AG09309 (cell line): ENCODE results near the gene NFKBIL1.

ENCODE experiments used
- DNase-seq: peaks from one replicate; pipeline ENCODE4 v3.0.0-alpha.2; 2010; ENCODE audit warnings: low read depth
- H3K4me3 ChIP-seq: 2 replicates; pipeline ENCODE4 v1.5.1; 2011; ENCODE audit warnings: mild to moderate bottlenecking, low read depth, low read length, moderate library complexity; ENCODE audit not compliant: control insufficient read depth
- TF ChIP-seq, protein P1 (sequence below): IDR thresholded peaks from 2 replicates; pipeline ENCODE4 v1.5.1; 2011; ENCODE audit warnings: mild to moderate bottlenecking, low read depth, low read length, inconsistent platforms; ENCODE audit not compliant: insufficient read depth, control insufficient read depth; ENCODE audit errors: missing control alignments

The NFKBIL1 gene

DNA sequence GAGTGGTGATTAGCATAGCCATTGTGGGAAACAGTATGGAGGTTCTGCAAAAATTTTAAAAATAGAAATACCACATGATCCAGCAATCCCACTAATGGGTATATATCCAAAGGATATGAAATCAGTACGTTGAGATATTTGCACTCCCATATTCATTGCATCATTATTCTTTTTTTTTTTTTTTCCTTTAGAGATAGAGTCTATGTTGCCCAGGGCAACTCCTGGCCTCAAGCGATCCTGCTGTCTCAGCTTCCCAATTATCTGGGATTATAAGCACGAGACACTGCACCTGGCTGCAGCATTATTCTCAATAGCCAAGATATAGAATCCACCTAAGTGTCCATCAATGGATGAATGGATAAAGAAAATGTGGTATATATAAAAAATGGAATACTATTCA, 25.6 kb upstream of the NFKBIL1 start:
- DNase-seq = no peak
- TF ChIP-seq, protein P1, sequence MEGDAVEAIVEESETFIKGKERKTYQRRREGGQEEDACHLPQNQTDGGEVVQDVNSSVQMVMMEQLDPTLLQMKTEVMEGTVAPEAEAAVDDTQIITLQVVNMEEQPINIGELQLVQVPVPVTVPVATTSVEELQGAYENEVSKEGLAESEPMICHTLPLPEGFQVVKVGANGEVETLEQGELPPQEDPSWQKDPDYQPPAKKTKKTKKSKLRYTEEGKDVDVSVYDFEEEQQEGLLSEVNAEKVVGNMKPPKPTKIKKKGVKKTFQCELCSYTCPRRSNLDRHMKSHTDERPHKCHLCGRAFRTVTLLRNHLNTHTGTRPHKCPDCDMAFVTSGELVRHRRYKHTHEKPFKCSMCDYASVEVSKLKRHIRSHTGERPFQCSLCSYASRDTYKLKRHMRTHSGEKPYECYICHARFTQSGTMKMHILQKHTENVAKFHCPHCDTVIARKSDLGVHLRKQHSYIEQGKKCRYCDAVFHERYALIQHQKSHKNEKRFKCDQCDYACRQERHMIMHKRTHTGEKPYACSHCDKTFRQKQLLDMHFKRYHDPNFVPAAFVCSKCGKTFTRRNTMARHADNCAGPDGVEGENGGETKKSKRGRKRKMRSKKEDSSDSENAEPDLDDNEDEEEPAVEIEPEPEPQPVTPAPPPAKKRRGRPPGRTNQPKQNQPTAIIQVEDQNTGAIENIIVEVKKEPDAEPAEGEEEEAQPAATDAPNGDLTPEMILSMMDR = no peak
- H3K4me3 ChIP-seq = no peak overlapping the region

DNA sequence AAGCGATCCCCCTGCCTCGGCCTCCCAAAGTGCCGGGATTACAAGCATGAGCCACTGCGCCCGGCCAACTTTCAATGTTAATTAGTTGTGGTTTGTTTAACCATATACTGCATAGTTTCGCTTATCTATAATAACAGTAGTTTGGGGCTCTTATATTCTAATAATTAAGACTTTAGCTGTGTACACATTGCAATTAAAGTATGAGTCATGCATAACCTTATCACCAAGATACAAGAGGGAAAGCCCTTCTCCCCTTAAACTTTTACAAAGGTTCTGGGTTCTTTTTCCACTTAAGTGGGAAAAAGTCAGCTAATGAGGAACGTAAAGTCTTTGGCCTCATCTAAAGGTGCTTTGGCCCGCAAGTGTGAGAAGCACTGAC, 21.9 kb upstream of the NFKBIL1 start:
- TF ChIP-seq, protein P1 = no peak
- no peak overlapping the region for H3K4me3 ChIP-seq
- no peak for DNase-seq

DNA sequence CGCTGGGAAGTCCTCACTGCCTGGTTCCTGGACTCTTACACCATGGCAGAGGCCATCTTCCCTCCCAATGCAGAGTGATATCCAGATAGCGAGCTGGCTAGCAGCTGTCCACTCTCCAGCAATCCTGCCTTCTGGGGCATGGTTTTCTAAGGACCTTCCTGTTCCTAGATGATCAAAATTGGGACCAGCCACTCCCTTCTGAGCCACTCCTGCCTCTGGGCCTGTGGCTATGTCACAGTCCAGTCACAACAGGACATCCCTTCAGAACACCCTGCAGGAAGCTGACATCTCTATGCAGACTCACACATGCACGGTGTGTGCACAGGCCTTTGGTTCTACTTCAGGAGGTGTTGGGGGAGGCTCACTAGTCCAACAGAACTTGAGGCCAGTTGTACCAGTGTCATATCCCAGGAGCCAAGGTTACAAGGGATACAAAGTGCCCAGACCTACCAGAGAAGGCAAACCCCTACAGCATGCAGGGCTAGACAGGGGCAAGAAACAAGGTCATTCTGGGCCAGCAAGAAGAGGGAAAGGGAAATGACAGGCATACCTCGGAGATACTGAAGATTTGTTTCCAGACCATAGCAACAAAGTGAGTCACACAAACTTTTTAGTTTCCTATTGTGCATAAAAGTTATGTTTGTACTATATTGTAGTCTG, 21.3 kb upstream of the NFKBIL1 start:
- TF ChIP-seq, protein P1 = no peak
- H3K4me3 ChIP-seq = no peak overlapping the region
- DNase-seq = no peak

DNA sequence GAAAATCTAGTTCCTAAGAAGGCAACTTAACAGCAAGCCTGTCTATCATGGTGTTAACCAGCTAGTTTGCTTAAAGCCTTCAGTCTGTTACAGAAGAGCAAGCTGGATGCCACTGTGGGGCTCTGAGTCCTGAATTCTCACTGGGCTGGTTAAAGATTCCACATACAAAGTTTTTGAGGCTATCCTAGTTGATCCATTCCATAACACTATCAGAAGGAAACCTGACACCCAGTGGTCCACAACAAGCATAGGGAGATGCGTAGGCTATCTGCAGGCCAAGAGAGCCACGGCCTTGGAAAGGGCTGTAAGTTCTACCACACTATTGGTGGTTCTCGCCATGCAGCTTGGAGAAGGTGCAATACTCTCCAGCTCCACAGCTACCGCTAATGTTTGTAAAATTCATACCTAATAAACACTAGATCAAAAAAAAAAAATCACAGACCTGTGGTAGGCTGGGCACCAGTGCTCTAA, 19.1 kb upstream of the NFKBIL1 start:
- H3K4me3 ChIP-seq = no peak overlapping the region
- TF ChIP-seq, protein P1 = no peak
- DNase-seq = no peak

DNA sequence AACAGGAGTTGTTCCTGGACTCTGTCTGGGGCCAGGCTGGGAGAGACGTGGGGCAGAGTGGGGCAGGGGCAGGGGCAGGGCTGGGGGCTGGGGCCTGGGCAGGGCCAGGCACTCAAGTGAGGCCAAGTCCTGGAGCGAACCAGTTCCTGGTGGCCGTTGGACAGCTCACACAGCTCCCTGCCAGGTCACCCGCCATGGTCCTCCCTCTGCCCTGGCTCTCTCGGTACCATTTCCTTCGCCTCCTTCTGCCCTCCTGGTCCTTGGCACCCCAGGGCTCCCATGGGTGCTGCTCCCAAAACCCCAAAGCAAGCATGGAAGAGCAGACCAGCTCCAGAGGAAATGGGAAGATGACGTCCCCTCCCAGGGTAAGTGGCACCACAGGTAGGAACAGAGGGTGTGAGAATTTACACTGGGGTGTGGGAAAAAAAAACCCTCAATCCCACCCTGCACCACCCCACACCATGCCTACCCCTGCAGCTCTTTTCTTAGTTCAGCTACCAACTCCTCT, 18.5 kb upstream of the NFKBIL1 start, which contains the start of gene MCCD1:
MCCD1 (plus strand) TSS at position 142 of the 508 bp plus-strand sequence; CDS start at position 195, 53 bp downstream.
- DNase-seq = no peak
- H3K4me3 ChIP-seq = no peak within 1 kb of the TSS
- TF ChIP-seq, protein P1 = no peak

DNA sequence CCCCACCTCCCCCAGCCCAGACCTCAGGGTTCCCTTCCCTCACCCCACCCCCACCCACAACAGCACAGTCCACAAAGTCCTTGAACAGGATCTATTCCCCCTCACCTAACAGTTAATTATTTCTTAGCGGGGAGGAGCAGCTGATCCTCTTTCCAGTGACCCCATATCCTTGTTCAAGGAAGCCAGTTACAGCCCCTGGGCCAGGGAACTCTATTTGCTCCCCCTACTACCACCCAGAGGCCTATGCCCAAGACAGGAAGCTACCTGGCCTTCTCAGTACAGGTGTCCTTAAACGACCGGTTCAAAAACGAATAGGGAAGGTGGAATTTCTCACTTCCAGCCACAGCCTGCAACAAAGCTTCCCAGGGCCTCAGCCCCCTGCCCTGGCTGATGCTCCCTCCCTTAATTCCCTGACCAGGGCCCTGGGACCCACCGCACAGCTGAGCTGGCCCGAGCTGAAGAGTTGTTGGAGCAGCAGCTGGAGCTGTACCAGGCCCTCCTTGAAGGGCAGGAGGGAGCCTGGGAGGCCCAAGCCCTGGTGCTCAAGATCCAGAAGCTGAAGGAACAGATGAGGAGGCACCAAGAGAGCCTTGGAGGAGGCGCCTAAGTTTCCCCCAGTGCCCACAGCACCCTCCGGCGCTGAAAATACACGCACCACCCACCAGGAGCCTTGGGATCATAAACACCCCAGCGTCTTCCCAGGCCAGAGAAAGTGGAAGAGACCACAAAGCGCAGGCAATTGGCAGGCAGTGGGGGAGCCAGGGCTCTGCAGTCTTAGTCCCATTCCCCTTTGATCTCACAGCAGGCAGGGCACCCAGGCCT, 17.9 kb upstream of the NFKBIL1 start:
- DNase-seq = no peak
- TF ChIP-seq, protein P1 = no peak
- H3K4me3 ChIP-seq = no peak overlapping the region
